Right ventricle myocardium inferior (tissue), 1 donor: ENCODE results near the gene PRSS50. TPM values are rescaled to one million over a fixed set of nuclear protein-coding genes. Genes with fewer than 3 reads are reported as not detected.
A peak's percentile ranks its signal among the peaks of the same experiment; 100 is the strongest.

Experiments
- ATAC-seq: fragments of 200-7000 bp; cut with Tn5 transposase; one replicate; pipeline ENCODE4 v1.9.1; 2020; ENCODE audit warnings: mild to moderate bottlenecking, moderate library complexity
- DNase-seq: peaks from one replicate; pipeline ENCODE4 v3.0.0; 2021; ENCODE audit errors: missing footprints
- intact Hi-C: fragments of 100-400 bp; cut with DNase I; formaldehyde crosslinking; loops from one replicate; pipeline ENCODE4 v1.11.0; 2022
- total RNA-seq: library from RNA; stranded (reverse); fragmentation: NEBNext Ultra II Directional; extraction: Animal tissue kit (Norgen Biotek cat#: 25700); gene quantifications from one replicate; pipeline ENCODE4 v1.2.1, GENCODE V29; 2021
- donor health status: DM: no; HTN: yes; CAD: no; lungs with severe emphysema.

PRSS50 gene
- total RNA-seq, 1 donor from 2014 or later: 0.11 TPM

DNA sequence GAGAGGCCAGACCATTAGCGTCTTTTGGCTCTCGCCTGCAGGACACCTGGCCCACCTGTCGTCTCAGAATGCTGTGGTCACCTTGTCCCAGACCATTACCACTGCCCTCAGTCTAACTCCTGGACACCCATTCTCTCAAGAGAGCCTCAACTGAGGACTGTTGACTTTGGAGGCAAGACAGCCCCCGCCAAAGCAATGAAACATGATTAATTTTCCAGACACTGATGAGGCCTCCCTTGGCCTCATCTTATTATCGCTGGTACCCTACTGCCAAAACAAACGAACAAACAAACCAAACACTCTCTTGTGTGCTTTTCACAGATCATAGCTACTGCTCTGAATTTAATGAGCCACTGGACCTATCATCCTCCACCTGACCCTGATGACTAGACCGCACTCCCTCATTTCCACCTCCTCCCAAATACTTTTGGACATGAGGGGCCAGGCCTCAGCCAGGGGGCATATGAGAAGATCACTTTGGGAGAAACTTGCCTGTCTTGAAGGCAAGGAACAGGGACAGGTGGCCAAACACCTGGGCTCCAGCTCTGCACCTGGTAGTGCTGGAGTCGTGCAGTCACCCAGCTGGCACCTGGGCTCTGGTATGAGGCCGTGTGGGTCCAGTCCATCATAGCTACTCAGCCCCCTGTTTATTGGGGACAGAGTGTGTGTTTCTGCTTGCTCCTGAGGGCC lies 51.8 kb downstream of the PRSS50 start:
- no peak for ATAC-seq
- intact Hi-C loops: no loop called here
- DNase-seq: no peak

DNA sequence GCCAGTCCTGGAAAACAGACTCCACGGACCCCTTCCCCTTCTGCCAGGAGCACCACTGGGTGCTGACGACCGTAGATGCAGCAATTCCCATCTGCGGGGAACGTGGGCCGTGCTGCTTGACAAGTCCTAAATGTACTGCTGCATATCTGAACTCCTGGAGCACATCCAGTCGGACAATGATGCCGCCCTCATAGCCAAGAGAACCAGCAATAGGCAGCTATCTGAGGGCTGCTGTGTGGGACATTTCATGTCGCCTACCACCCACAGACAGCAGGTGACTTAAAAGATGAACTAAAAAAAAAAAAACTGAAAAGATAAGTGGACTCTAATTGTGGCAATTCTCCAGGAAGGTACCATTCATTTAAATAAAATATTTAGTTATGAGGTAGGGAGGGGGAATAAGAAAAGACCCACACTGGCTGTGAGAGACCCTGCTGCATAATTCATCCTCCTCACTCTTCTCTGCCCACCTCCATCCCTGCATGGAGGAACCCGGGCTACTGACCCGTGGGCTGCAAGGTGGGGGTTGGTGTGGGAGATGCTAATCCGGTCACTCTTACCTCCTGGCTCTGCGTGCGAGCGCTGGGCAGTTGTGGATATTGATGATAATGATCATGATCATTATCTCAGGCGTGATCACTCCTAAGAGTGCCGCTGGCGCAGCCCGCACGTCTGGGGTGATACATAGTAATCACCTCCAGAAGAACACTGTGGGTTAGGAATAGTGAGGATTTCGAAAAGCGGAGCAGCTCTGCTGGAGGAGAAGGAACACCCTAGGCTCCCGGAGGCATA lies 52.5 kb downstream of the PRSS50 start:
- intact Hi-C loops: loop anchor here (1.0 kb wide), 1 partner anchor 101 kb away; no protein-coding TSS in a partner anchor
- DNase-seq (no peak), ATAC-seq (peak; percentile 42)

DNA sequence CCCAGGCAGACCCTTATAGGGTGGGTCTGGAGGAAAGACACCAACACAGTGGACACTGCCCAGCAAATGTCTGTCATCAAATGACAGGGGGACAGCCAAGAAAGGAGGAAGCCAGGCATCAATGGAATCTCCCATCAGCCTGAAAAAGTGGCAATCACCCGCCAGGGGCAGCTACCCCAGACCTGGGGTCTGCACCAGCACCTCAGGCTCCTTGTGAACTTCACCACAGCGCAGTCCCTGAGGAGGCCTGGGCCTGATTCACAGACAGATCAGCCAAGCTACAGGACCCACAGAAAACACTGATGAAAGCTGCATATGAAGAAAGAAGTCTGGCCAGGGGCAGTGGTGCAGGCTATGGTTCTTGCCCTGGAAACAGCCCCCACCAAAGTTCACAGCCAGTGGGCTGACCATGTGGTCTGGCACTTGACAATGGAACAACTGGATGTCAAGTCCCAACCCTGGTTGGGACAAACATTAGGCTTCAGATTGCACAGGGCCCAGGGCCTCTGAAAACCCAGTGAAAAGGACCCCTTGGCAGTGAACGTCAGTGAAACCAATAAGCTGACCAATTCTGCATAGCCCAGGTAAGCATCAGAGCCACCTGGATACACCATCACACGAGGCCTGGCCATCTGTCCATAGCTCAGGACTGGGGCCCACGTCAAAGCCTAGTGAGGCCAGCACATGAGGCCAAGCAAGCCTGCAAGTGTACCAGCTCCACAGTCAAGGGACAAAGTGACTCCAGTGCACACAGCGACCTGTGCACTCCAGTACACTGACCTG lies 53.3 kb downstream of the PRSS50 start:
- intact Hi-C loops: loop anchor here (1.0 kb wide), 1 partner anchor 100 kb away; no protein-coding TSS in a partner anchor
- no peak for DNase-seq
- ATAC-seq: no peak

DNA sequence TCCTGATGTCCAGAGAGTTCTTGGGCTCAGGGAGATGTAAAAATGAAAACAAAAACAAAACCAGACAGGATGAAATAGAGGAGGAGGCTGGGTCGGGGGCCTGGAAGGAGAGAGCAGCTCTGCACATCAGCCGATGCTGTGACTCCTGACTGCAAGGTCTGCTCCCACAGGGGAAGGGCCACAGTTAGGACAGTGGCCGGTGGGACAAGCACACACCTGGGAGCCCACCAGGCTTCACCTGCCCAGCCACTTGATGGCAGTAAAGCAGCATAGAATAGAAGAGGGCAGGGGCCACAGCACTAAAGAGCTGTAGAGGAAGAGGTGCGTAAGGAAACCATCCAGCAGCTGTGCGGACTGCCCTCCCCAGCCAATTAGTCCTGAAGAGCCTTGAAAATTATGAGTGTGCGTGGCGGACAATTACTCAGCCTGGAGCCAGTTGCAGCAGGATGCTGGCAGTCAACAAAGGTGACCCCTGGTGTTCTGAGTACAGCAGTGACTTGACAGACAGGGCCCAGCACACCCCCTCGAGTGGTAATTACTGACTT lies 54.0 kb downstream of the PRSS50 start:
- DNase-seq: no peak
- intact Hi-C loops: loop anchor here (1.0 kb wide), 1 partner anchor 99 kb away; no protein-coding TSS in a partner anchor
- peak; percentile 14 for ATAC-seq

DNA sequence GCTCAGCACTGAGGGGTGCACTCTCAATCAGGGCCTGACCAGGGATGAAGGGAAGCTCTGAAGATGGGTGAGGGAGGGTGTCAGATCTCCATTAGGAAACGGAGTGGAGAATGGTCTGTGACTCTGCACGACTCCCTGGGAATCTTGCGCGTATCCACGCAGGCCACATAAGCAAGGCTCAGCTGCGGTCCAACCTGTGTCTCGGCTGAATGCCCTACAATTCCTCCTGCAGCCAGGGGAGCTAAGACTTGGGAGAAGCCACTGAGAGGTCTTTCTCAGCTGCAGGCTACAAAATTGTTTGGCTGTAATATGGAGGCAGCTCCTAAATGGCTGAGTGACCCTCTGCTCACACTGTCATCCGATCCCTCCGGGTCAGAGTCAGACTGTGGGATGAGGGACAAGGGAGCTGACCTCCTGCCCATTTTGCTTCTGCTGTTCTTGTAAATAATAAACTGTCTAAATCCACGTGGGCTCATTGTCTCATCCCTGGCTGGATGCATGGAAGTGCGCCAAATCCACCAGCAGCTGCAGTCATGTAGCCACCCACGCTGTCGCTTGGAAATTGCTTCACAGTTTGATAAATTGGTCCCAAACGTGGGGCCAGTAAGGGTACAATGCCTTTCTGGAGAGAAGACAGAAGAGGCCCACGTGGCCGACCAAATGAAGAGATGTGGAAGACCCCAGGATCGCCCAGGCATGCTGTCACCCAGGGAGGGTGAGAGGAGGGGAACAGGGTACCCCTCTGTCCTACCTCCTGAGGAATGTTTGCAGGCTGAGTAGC lies 54.7 kb downstream of the PRSS50 start:
- ATAC-seq (no peak), DNase-seq (no peak)
- intact Hi-C loops: no loop called here

Other genes with a start within 250 kb of the PRSS50 start
- gene RTP3, start 219.9 kb downstream of the PRSS50 start, total RNA-seq: not detected
- gene LRRC2, start 151.6 kb downstream of the PRSS50 start, total RNA-seq: 110 TPM
- not detected for gene FAM240A, start 105.3 kb downstream of the PRSS50 start, total RNA-seq
- 36.9 TPM for gene ALS2CL, start 24.2 kb downstream of the PRSS50 start, total RNA-seq
- gene TMIE, start 16.5 kb downstream of the PRSS50 start, total RNA-seq: 0.89 TPM
- gene MYL3, start 145.6 kb upstream of the PRSS50 start, total RNA-seq: 11,437 TPM
- gene PTH1R, start 159.9 kb upstream of the PRSS50 start, total RNA-seq: 12.7 TPM